KMS-11 (cell line): Measurements from ENCODE around the gene FBXO45.
"Not testable (repeated sequence)": the region's sequence is repeated elsewhere in the genome, so short reads cannot be mapped to it uniquely, and the experiment has no call there.

Experiments used
- H2AFZ ChIP-seq: fragments of 200-600 bp; sonication (generic); 2 replicates; pipeline ENCODE4 v1.6.1; 2016; ENCODE audit warnings: antibody characterized with exemption, mixed run types, low read depth
- H3K27ac ChIP-seq: fragments of 200-600 bp; sonication (generic); 2 replicates; pipeline ENCODE4 v1.6.1; 2016; ENCODE audit warnings: mild to moderate bottlenecking, mixed run types
- H3K27me3 ChIP-seq: fragments of 200-600 bp; sonication (generic); 2 replicates; pipeline ENCODE4 v1.6.1; 2017; ENCODE audit warnings: mild to moderate bottlenecking, low read depth, mixed run types, moderate library complexity; ENCODE audit not compliant: insufficient read depth
- H3K36me3 ChIP-seq: fragments of 200-600 bp; sonication (generic); 2 replicates; pipeline ENCODE4 v1.6.1; 2017; ENCODE audit warnings: mild to moderate bottlenecking, mixed run types; ENCODE audit not compliant: insufficient read depth
- H3K4me1 ChIP-seq: fragments of 200-600 bp; sonication (generic); 2 replicates; pipeline ENCODE4 v1.6.1; 2016; ENCODE audit warnings: mild to moderate bottlenecking, low read depth, mixed run types; ENCODE audit not compliant: poor library complexity, severe bottlenecking
- H3K4me2 ChIP-seq: fragments of 200-600 bp; sonication (generic); 2 replicates; pipeline ENCODE4 v1.7.0; 2016; ENCODE audit warnings: mild to moderate bottlenecking, mixed run types
- H3K4me3 ChIP-seq: fragments of 200-600 bp; sonication (generic); IDR thresholded peaks from 2 replicates; pipeline ENCODE4 v1.6.1; 2017; ENCODE audit warnings: low read depth, low read length, mixed read lengths; ENCODE audit not compliant: insufficient read depth
- H3K79me2 ChIP-seq: fragments of 200-600 bp; sonication (generic); 2 replicates; pipeline ENCODE4 v1.6.1; 2016; ENCODE audit warnings: low read depth, mixed run types; ENCODE audit not compliant: insufficient read depth
- H3K9ac ChIP-seq: fragments of 200-600 bp; sonication (generic); 2 replicates; pipeline ENCODE4 v1.6.1; 2016; ENCODE audit warnings: mild to moderate bottlenecking, mixed run types
- H4K20me1 ChIP-seq: fragments of 200-600 bp; sonication (generic); 2 replicates; pipeline ENCODE4 v1.6.1; 2016; ENCODE audit warnings: mild to moderate bottlenecking, mixed run types; ENCODE audit not compliant: insufficient read depth
- TF ChIP-seq, protein P1 (sequence below): fragments of 200-600 bp; sonication (generic); conservative IDR thresholded peaks from 2 replicates; pipeline ENCODE4 v1.6.1; 2017; ENCODE audit warnings: low read depth, mild to moderate bottlenecking, antibody characterized with exemption, low read length, moderate library complexity, mixed read lengths

FBXO45 gene

DNA sequence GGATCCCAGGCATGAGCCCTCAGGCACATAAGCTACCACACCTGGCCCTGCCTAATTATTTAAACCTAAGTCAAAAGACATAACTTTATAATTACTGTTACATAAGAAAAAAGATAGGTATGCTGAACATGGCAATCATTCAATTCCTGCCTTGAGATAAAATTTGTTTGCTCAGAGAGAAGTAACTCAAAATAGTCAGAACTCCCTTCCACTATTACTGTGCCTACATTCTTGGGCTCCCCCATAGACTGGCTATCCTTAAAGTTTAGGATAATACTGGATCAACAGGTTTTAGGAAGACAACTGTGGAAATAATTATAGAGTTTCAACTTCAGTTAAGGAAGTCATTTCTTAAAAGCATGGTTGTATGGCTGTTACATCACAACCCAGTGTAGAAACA, 10.0 kb upstream of the FBXO45 start:
- Histone ChIP-seq H3K4me1 (no peaks in the 10 kb centered on the region), H4K20me1 (no peaks in the 10 kb centered on the region), H2AFZ (no peak overlapping the region), H3K9ac (no peak overlapping the region), H3K27ac (no peak overlapping the region), H3K79me2 (0 out of 2 replicates have a peak, but pooled peaks cover 4% of the 10 kb centered on the region), H3K4me3 (no peak overlapping the region), H3K27me3 (no peaks in the 10 kb centered on the region), H3K4me2 (no peak overlapping the region), H3K36me3 (no peaks in the 10 kb centered on the region)
- TF ChIP-seq, protein P1, sequence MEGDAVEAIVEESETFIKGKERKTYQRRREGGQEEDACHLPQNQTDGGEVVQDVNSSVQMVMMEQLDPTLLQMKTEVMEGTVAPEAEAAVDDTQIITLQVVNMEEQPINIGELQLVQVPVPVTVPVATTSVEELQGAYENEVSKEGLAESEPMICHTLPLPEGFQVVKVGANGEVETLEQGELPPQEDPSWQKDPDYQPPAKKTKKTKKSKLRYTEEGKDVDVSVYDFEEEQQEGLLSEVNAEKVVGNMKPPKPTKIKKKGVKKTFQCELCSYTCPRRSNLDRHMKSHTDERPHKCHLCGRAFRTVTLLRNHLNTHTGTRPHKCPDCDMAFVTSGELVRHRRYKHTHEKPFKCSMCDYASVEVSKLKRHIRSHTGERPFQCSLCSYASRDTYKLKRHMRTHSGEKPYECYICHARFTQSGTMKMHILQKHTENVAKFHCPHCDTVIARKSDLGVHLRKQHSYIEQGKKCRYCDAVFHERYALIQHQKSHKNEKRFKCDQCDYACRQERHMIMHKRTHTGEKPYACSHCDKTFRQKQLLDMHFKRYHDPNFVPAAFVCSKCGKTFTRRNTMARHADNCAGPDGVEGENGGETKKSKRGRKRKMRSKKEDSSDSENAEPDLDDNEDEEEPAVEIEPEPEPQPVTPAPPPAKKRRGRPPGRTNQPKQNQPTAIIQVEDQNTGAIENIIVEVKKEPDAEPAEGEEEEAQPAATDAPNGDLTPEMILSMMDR: no peak

DNA sequence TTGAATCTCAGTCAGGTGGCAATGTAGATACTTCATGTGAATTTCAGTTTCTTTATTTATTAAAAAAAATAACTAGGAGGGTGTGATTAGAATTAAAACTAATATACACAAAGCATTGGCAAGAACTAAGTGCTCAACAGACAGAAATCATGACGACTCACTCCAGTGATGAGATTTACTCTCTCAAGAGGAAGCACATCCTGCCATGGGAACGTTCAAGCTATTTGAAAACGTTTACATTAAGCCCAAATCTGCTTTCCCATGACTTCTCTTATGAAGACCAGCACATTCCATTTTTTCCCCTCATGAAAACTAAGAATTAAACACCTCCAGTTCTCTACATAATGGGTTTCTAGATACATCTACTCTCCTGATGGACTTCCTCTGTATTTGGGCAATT, 8.6 kb upstream of the FBXO45 start:
- H3K9ac ChIP-seq: no peak overlapping the region
- TF ChIP-seq, protein P1: no peak
- H4K20me1 ChIP-seq: no peaks in the 10 kb centered on the region
- H3K27me3 ChIP-seq: no peaks in the 10 kb centered on the region
- H3K4me1 ChIP-seq: peaks cover 3% of the 10 kb centered on the region
- no peak overlapping the region for H2AFZ ChIP-seq
- H3K4me3 ChIP-seq: no peak overlapping the region
- no peaks in the 10 kb centered on the region for H3K36me3 ChIP-seq
- no peak overlapping the region for H3K4me2 ChIP-seq
- 0 out of 2 replicates have a peak, but pooled peaks cover 4% of the 10 kb centered on the region for H3K79me2 ChIP-seq
- no peak overlapping the region for H3K27ac ChIP-seq

DNA sequence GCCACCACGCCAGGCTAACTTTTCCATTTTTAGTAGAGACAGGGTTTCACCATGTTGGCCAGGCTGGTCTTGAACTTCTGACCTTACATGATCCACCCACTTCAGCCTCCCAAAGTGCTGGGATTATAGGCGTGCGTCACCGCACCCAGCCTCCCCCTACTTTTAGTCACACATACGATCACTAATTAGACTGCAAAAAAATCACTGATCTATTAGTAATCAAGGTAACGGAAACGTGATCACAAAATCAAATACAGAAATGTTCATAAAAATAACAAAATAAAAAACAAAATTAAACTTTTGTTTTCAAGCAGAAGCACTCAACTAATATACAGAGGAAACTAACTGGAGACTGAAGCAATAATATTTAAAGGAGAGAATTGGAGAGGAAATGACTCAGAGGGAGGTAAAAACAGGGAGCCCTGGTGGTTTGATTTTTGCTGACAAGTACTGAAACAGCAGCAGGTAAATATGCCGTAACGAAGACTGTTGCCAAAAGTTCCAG, 4.7 kb upstream of the FBXO45 start:
- no peak overlapping the region for H2AFZ ChIP-seq
- no peaks in the 10 kb centered on the region for H3K36me3 ChIP-seq
- no peaks in the 10 kb centered on the region for H4K20me1 ChIP-seq
- H3K4me2 ChIP-seq: no peak overlapping the region
- H3K4me3 ChIP-seq: no peak overlapping the region
- H3K4me1 ChIP-seq: peaks cover 9% of the 10 kb centered on the region
- no peak overlapping the region for H3K27ac ChIP-seq
- TF ChIP-seq, protein P1: no peak
- peaks cover 21% of the 10 kb centered on the region for H3K79me2 ChIP-seq
- H3K9ac ChIP-seq: no peak overlapping the region
- no peaks in the 10 kb centered on the region for H3K27me3 ChIP-seq

DNA sequence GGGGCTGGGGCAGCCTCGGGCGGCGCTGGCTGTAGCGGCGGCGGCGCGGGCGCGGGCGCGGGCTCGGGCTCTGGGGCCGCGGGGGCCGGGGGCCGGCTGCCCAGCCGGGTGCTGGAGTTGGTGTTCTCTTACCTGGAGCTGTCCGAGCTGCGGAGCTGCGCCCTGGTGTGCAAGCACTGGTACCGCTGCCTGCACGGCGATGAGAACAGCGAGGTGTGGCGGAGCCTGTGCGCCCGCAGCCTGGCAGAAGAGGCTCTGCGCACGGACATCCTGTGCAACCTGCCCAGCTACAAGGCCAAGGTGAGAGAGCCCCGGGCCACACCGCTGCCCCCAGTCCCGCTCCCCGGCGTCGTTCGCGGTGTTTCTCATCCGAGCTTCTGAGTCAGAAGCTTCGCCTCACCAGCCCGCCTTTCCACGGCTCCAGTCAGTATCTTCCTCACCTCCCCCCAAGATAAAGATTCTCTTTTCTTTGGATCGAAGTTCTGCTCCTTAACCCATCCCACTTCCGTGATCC, 600 bp downstream of the FBXO45 start:
- Histone ChIP-seq H3K27ac (peak overlapping the region; percentile 50; the same call in 1 of the 2 replicates), H4K20me1 (peaks cover 4% of the 10 kb centered on the region; the same call in 1 of the 2 replicates), H3K79me2 (peaks cover 66% of the 10 kb centered on the region), H3K4me2 (peak overlapping the region; percentile 97), H2AFZ (peak overlapping the region; percentile 65; the same call in 1 of the 2 replicates), H3K9ac (peak overlapping the region; percentile 81; the same call in 1 of the 2 replicates), H3K4me3 (peak overlapping the region; percentile 76), H3K27me3 (no peaks in the 10 kb centered on the region), H3K36me3 (no peaks in the 10 kb centered on the region), H3K4me1 (peaks cover 17% of the 10 kb centered on the region)
- TF ChIP-seq, protein P1: no peak

DNA sequence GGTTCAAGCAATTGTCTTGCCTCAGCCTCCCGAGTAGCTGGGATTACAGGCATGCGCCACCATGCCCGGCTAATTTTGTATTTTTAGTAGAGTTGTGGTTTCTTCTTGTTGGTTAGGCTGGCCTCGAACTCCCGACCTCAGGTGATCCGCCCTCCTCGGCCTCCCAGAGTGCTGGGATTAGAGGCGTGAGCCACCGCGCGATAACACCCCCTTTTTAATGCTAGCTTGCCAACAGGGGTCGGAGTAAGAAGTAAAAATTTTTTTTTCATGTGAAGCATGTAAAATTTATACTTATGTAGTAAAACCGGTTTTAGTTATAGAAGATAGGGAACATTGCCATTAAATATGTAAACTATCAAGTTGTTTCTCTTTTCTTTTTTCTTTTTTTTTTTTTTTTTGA, 1.9 kb downstream of the FBXO45 start:
- not testable (repeated sequence) for H3K36me3 ChIP-seq, H3K9ac ChIP-seq, H3K27me3 ChIP-seq, H3K27ac ChIP-seq, H3K4me3 ChIP-seq, H2AFZ ChIP-seq, H4K20me1 ChIP-seq
- H3K79me2 ChIP-seq: peaks cover 77% of the 10 kb centered on the region
- peak overlapping the region; percentile 97; the same call in 1 of the 2 replicates for H3K4me2 ChIP-seq
- peaks cover 15% of the 10 kb centered on the region for H3K4me1 ChIP-seq
